HG03432 (cell line): ENCODE measurements around the gene DSP.

ENCODE experiments used
- ATAC-seq: cut with Tn5 transposase; IDR thresholded peaks from one replicate; pipeline ENCODE4 v1.9.1; 2021; ENCODE audit warnings: mild to moderate bottlenecking, moderate library complexity; ENCODE audit not compliant: unreplicated experiment

DSP gene

DNA sequence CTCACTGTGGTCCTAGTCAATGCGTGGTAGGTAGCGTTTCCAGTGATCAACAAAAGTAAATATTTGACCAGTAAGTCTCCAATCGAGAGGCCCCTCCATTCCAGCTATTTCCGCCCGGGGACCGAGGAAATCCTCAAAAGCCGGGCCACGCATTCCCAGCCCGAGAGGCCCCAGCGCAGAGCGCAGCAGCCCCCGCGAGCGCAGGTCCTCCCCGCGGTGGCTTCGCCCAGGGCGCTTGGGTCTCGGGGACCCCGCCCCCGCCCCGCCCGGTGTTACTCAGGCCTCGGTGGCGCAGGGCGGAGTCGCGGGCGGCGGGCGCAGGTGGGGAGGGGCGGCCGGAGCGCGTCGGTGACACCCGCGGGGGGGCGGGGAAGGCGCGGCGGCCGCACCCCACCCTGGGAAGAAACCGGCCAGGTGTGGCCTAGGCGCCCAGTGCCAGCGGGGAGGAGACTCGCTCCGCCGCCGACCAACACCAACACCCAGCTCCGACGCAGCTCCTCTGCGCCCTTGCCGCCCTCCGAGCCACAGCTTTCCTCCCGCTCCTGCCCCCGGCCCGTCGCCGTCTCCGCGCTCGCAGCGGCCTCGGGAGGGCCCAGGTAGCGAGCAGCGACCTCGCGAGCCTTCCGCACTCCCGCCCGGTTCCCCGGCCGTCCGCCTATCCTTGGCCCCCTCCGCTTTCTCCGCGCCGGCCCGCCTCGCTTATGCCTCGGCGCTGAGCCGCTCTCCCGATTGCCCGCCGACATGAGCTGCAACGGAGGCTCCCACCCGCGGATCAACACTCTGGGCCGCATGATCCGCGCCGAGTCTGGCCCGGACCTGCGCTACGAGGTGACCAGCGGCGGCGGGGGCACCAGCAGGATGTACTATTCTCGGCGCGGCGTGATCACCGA lies at the start of gene DSP:
Gene DSP, plus strand, starts transcription at position 497 of the 890 bp plus-strand sequence. Its CDS starts 245 bp downstream, at position 742.
- ATAC-seq, result no peak

GRCh38 chr6:7493866-7494265 lies 47.6 kb upstream of the DSP start:
- ATAC-seq, result no peak

- no peak for ATAC-seq
Observed at GRCh38 chr6:7494638-7495037, 46.8 kb upstream of the DSP start.

DNA sequence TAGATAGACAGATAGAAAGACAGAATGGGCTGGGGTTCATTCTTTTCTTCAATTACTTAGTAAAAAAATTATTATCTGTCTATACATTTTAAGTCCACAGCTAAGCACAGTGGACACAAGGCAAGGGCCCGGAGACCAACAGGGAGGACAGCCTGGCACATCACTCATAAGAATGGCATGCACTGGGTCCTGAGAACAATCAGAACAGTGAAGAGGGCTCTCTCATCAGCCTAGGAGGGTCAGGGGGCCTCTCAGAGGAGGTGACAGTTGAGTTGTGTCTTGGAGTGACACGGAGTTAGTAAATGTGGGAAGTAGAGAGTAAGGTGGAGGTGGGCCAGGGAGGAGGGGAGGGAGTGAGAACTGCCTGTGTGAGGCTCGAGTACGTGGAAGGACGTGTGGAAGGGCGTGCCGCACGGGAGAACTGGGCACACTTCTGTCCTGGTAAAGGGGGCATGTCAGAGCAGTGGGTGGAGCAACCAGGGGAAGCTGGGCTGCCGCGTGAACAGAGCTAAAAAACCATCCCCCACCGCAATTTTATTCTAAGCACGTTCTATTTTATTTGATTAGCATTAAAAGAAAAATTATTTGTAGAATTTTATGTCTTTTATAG lies 45.1 kb upstream of the DSP start:
- no peak for ATAC-seq

DNA sequence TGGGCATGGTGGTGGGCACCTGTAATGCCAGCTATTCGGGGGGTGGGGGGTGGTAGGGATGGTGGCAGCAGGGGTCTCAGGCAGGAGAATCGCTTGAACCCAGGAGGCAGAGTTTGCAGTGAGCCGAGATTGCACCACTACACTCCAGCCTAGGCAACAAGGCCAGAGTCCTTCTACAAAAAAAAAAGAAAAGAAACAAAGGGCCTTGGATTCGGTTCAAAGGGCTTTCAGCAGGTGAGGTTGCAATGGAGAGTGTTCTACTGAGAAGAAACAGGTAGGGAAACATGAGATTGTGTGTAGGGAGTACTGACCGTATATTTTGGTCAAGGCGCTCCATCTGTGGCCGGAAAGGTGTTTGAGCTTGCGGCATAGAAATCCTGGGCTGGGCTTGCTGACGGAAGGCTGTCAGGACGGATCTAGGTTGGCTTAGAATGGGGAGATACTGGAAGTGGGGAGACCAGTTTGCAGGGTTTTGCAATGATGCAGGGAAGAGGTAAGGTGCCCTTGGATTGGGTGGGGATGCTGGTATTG lies 40.7 kb upstream of the DSP start:
- ATAC-seq, result no peak

GRCh38 chr6:7502743-7503142 lies 38.7 kb upstream of the DSP start:
- no peak for ATAC-seq

DNA sequence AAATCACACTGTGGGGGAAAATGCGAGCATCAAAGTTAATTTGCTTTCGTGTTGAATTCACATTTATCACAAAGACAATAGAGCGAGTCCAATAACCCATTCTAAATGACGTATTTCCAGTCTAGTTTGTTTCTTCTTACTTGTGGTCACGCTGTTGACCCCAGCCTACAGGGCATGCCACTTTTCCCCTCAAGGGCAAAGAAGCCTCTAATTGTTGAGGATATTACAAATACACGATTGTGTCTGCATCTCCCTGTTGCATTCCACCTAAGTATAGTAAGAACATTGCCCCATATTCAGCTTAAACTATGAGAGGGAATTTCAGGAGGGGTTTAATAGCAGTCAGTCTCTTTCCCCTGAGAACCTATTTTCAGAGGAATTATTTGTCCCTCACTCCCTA lies 37.4 kb upstream of the DSP start:
- no peak for ATAC-seq

- no peak for ATAC-seq
Observed at GRCh38 chr6:7505189-7505699, 36.2 kb upstream of the DSP start.

DNA sequence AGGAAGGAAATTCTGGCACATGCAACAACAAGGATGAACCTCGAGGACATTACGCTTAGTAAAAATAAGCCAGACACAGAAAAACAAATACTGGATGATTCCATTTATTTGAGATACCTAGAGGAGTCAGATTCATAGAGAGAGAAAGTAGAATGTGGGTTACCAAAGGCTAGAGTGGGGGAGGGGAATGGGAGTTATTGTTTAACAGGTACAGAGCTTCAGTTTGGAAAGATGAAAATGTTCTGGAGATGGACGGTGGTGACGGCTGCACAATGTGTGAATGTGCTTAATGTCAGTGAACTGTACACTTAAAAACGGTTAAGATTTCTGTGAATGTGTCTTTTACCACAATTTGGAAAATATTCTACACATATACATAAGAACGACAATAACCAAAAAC lies 33.9 kb upstream of the DSP start:
- no peak for ATAC-seq

DNA sequence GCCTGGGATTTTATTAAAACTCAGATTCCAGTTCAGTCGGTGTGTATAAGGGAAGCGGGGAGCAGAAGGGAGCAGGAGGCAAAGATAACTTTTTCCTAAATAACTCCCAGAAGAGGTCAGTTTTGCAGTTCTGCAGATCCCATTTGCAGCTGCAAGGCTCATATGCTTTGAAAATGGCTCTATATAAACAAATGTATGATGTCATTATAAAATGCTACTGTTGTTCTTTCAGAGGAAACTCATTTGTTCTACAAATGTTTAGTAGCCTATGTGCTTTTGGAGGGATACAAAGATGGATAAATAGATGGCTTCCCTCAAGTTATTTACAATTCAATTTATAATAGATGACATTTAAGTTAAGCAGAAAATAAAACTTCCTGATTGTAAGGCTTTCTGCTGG lies 29.2 kb upstream of the DSP start:
- no peak for ATAC-seq

DNA sequence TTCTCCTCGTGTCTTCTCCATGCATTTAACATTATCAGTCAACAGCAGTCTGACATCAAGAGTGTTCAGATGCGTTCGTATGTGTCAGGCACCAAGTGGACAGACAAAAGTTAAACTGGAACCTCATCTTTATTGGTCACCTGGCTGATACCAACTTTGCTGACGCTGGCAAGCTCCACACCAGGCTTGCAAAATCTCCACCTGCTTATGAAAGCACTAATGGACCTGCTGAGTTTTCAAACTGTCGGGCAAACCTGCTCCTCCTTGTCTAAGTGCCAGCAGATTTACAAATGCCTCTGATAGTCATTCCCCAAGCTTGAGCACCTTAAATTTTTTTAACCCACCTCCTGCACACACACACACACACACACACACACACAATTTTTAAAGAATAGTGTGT lies 27.9 kb upstream of the DSP start:
- no peak for ATAC-seq

DNA sequence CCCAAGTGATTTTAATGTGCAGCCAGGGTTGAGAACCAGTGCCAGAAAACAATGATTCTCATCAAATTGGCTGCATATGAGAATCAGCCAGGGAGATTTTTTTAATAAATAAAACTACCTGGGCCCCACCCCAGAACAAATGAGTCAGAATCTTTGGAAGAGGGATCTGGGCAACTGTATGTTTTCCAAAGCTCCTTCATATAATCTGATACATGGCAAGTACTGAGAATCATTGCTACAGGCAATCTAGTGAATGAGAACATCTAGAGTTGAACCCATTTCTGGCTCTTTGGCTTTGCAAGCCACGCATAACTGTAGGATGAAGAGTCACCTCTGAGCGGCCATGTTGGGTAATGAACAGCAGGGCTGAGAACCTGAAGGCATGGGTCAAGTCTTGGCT lies 26.1 kb upstream of the DSP start:
- ATAC-seq, result no peak

DNA sequence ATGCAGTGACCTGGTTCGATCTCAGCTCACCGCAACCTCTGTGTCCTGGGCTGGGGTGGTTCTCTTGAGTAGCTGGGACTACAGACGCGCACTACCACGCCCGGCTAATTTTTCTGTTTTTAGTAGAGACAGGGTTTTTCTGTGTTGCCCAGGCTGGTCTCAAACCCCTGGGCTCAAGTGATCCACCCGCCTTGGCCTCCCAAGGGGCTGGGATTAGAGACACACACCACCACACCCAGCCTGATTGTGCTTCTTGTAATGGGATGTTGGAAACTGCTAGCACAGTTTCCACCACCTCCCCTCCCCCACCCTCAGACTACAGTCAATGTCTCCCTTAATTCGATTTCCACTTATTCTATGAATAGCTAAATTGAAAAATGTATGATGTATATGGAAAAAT lies 22.6 kb upstream of the DSP start:
- no peak for ATAC-seq

- no peak for ATAC-seq
Observed at GRCh38 chr6:7522873-7523272, 18.6 kb upstream of the DSP start.

GRCh38 chr6:7523922-7524321 lies 17.5 kb upstream of the DSP start:
- no peak for ATAC-seq

- ATAC-seq, result no peak
Observed at GRCh38 chr6:7526755-7527154, 14.7 kb upstream of the DSP start.

- no peak for ATAC-seq
Observed at GRCh38 chr6:7528565-7528964, 12.9 kb upstream of the DSP start.

GRCh38 chr6:7529141-7529540 lies 12.3 kb upstream of the DSP start:
- ATAC-seq, result no peak

DNA sequence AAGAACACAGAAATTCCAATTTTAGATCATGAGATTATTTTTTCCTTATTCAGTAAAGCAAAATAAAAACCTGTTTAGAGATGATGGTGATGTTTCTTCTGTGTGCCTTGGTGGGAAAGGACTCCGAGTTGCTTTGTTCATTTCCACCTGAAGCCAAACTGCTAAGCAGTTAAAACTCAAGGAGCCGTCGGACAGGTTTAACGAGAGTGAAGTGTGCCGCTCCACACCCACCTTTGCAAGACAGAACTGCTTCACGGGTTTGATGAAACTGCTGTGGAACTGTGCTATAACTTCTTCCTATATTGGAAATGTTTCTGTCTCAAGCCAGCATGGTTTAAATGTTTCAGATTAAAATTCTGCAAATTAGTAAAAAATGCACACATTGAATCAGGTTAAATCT lies 9.2 kb upstream of the DSP start:
- no peak for ATAC-seq

DNA sequence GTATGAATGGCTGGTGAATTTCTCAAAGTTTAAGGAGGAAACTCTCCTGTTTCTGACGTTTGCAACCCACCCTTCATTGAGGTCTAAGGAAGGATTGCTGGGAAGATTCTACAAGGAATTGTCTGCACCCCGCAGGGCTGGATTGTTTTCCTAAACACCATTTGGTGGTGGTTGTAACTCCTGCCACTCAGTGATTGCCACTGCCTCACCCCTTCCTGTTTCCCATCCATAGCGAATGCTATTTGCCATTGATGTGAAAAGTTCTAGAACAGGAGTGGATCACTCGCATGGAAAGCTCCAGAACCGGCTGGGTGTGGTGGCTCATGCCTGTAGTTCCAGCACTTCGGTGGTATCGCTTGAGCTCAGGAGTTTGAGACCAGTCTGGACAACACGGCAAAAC lies 8.7 kb upstream of the DSP start:
- ATAC-seq, result no peak

- ATAC-seq, result no peak
Observed at GRCh38 chr6:7534192-7534591, 7.3 kb upstream of the DSP start.

- ATAC-seq, result no peak
Observed at GRCh38 chr6:7535498-7535897, 6.0 kb upstream of the DSP start.
